ENCODE results near the gene OCLN.
"Not testable (repeated sequence)": the region's sequence is repeated elsewhere in the genome, so short reads cannot be mapped to it uniquely, and the experiment has no call there.

Gene OCLN

GRCh38 chr5:69462170-69462569, 30.4 kb upstream of the OCLN start:
- H3K4me3 ChIP-seq (ENCODE audit: low read depth, low read length) = no peak overlapping the region
- TF ChIP-seq CTCF (IDR thresholded peaks at IDR 0.05; ENCODE audit: low read depth, low read length) = no peak

DNA sequence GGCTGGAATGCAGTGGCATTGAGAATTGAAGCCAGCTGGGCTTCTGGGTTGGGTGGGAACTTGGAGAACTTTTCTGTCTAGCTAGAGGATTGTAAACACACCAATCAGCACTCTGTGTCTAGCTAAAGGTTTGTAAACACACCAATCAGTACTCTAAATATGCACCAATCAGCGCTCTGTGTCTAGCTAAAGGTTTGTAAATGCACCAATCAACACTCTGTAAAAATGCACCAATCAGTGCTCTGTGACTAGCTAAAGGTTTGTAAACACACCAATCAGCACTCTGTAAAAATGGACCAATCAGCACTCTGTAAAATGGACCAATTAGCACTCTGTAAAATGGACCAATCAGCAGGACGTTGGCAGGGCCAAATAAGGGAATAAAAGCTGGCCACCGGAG, 26.2 kb upstream of the OCLN start:
- not testable (repeated sequence) for H3K4me3 ChIP-seq (ENCODE audit: low read depth, low read length)

DNA sequence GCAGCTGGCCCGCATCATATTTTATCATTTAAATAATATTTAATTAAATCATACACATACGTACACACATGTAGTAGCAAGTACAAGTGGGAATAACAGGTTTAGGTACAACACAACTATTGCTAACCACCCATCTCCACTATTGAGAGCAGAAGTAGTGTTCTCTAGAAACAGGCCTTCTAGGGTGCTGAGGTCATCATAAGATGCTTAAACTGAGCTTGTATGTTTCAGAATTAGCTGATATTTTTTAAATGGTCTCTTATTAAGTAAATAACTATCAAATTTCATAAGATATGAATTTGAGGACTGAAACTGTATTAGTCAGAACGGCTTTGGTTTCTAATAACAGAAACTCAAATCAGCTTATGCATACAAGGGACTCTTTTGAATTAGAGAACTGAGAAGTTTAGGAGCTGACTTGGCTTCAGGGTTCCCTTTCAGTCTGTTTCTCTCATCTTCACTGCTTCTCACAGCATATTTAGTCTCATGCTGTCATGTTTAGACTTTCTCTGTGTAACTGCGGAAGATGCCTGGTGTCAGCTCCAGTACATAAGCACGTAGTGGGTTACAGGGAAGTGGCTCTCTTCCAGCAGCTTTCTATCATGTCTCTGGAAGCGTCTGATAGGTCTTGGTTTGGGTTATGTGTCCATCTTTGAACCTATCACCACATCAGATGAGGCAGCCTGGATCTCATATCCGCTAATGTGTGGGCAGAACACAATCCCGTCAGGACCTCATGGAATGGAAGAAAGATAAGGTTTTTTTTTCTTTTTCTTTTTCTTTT, 25.0 kb upstream of the OCLN start:
- no peak for TF ChIP-seq CTCF (IDR thresholded peaks at IDR 0.05; ENCODE audit: low read depth, low read length)
- H3K4me3 ChIP-seq (ENCODE audit: low read depth, low read length) = no peak overlapping the region

GRCh38 chr5:69468631-69469030, 24.0 kb upstream of the OCLN start:
- H3K4me3 ChIP-seq (ENCODE audit: low read depth, low read length) = no peak overlapping the region
- TF ChIP-seq CTCF (IDR thresholded peaks at IDR 0.05; ENCODE audit: low read depth, low read length) = no peak

GRCh38 chr5:69471516-69471915, 21.1 kb upstream of the OCLN start:
- not testable (repeated sequence) for H3K4me3 ChIP-seq (ENCODE audit: low read depth, low read length)

DNA sequence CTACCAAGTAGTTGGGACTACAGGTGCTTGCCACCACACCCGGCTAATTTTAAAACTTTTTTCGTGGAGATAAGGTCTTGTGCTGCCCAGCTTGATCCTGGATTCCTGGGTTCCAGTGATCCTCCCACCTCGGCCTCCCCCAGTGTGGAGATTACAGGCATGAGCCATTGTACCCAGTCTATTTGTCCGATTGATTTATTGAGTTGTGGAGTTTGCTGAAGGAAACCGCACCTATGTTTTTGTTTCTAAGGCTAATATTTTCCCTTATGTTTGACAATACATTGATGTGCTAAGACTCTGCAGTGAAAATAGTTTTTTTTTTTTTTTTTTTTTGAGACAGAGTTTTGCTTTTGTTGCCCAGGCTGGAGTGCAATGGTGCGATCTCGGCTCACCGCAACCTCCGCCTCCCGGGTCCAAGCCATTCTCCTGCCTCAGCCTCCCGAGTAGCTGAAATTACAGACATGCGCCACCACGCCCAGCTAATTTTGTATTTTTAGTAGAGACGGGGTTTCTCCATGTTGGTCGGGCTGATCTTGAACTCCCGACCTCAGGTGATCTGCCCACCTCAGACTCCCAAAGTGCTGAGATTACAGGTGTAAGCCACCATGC, 20.0 kb upstream of the OCLN start:
- not testable (repeated sequence) for H3K4me3 ChIP-seq (ENCODE audit: low read depth, low read length)

- no peak for TF ChIP-seq CTCF (IDR thresholded peaks at IDR 0.05; ENCODE audit: low read depth, low read length)
Observed at GRCh38 chr5:69477170-69477569, 15.4 kb upstream of the OCLN start.

GRCh38 chr5:69478296-69478695, 14.3 kb upstream of the OCLN start:
- not testable (repeated sequence) for H3K4me3 ChIP-seq (ENCODE audit: low read depth, low read length)

More at GRCh38 chr5:69477170-69477569, 15.4 kb upstream of the OCLN start:
- no peak overlapping the region for H3K4me3 ChIP-seq (ENCODE audit: low read depth, low read length)

GRCh38 chr5:69484891-69485290, 7.7 kb upstream of the OCLN start:
- H3K4me3 ChIP-seq (ENCODE audit: low read depth, low read length) = no peak overlapping the region
- TF ChIP-seq CTCF (IDR thresholded peaks at IDR 0.05; ENCODE audit: low read depth, low read length) = no peak
